Panc1 (cell line): ENCODE data around the gene SLC35E3. TPM values are rescaled to one million over a fixed set of nuclear protein-coding genes. Genes with fewer than 3 reads are reported as not detected.
A peak's percentile ranks its signal among the peaks of the same experiment; 100 is the strongest.
"Not testable (repeated sequence)": the region's sequence is repeated elsewhere in the genome, so short reads cannot be mapped to it uniquely, and the experiment has no call there.

Experiments used
- ATAC-seq: fragments of 200-7000 bp; cut with Tn5 transposase; 2 replicates; pipeline ENCODE4 v1.9.1; 2020; ENCODE audit warnings: mild to moderate bottlenecking, moderate library complexity
- BruUV-seq: library from RNA; stranded (reverse); fragments of 400-500 nt; replicated peaks from 2 replicates; lab custom pipeline; 2021; lab: Mats Ljungman, UMichigan
- CTCF ChIA-PET: fragments of 300-600 bp; sonication (Branson Sonifier 250); formaldehyde crosslinking; loops from one replicate; lab custom pipeline; 2022; ENCODE audit warnings: antibody characterized with exemption; lab: Charles Lee
- POLR2A ChIA-PET: fragments of 300-600 bp; sonication (Branson Sonifier 250); formaldehyde crosslinking; loops from one replicate; lab custom pipeline; 2022; ENCODE audit warnings: antibody characterized with exemption; lab: Charles Lee
- DNase-seq: peaks from one replicate; pipeline ENCODE4 v3.0.0-alpha.2; 2010; ENCODE audit warnings: low read depth, low spot score
- H3K27ac ChIP-seq: 2 replicates; pipeline ENCODE4 v1.5.1; 2011; ENCODE audit warnings: mild to moderate bottlenecking, low read length, inconsistent platforms
- H3K27me3 ChIP-seq: fragments of 200-500 bp; sonication (Bioruptor generic); 2 replicates; pipeline ENCODE4 v1.6.0; 2014; ENCODE audit warnings: low read length, inconsistent platforms; ENCODE audit not compliant: control insufficient read depth, insufficient read depth
- H3K36me3 ChIP-seq: fragments of 200-500 bp; sonication (Bioruptor generic); 2 replicates; pipeline ENCODE4 v1.5.1; 2014; ENCODE audit warnings: inconsistent platforms, mild to moderate bottlenecking, low read length, moderate library complexity; ENCODE audit not compliant: control insufficient read depth, insufficient read depth
- H3K4me1 ChIP-seq: 2 replicates; pipeline ENCODE4 v1.5.1; 2011; ENCODE audit warnings: inconsistent platforms, mild to moderate bottlenecking, low read length, moderate library complexity; ENCODE audit not compliant: control insufficient read depth, insufficient read depth
- H3K4me3 ChIP-seq, 2 experiments: 2 replicates each; pipeline ENCODE4 v1.5.1; 2011 to 2012; ENCODE audit warnings: low read depth in 2 of 2, low read length in 2 of 2, mild to moderate bottlenecking in 2 of 2, inconsistent platforms in 1 of 2, moderate library complexity in 1 of 2
- H3K9me3 ChIP-seq: fragments of 200-500 bp; sonication (Bioruptor generic); 2 replicates; pipeline ENCODE4 v1.5.1; 2014; ENCODE audit warnings: low read depth, mild to moderate bottlenecking, inconsistent platforms, low read length, moderate library complexity; ENCODE audit not compliant: control insufficient read depth, insufficient read depth
- POLR2AphosphoS5 ChIP-seq: IDR thresholded peaks from 2 replicates; pipeline ENCODE4 v1.6.1; 2012; ENCODE audit warnings: mild to moderate bottlenecking, low read depth, low read length, moderate library complexity
- REST ChIP-seq, 2 experiments: IDR thresholded peaks; 2 replicates each; pipeline ENCODE4 v1.6.1; 2011 to 2012; ENCODE audit warnings: low read depth in 2 of 2, control low read depth in 1 of 2, low read length in 1 of 2, mild to moderate bottlenecking in 1 of 2, moderate library complexity in 1 of 2; ENCODE audit not compliant: insufficient read depth in 1 of 2
- SIN3A ChIP-seq: IDR thresholded peaks from 2 replicates; pipeline ENCODE4 v1.6.1; 2012; ENCODE audit warnings: low read depth, mild to moderate bottlenecking, low read length, moderate library complexity, borderline replicate concordance; ENCODE audit not compliant: insufficient read depth
- TCF7L2 ChIP-seq: IDR thresholded peaks from 2 replicates; pipeline ENCODE4 v1.6.1; 2011; ENCODE audit warnings: mild to moderate bottlenecking, low read depth, low read length, inconsistent platforms
- in situ Hi-C: cut with HindIII; loops from 2 replicates; pipeline ENCODE4 v1.10.0; 2016; ENCODE audit warnings: low sequenced_read_pairs, low pct_unique_long_range_greater_than_20kb
- intact Hi-C: fragments of 100-400 bp; cut with micrococcal nuclease; formaldehyde crosslinking; loops from one replicate; pipeline ENCODE4 v1.10.0; 2022; ENCODE audit not compliant: unreplicated experiment
- total RNA-seq: library from RNA; stranded (reverse); gene quantifications from one replicate; pipeline ENCODE4 v1.2.1, GENCODE V29; 2021; ENCODE audit not compliant: unreplicated experiment
- TF ChIP-seq, protein P1 (sequence below): fragments of 450-650 bp; IDR thresholded peaks from 2 replicates; pipeline ENCODE4 v1.5.1; 2017; ENCODE audit warnings: mild to moderate bottlenecking

SLC35E3 gene
- total RNA-seq, 1 experiment from 2014 or later, result 15.9 TPM

- CTCF ChIA-PET, result no interaction called here
- BruUV-seq, result no TSS peak
- POLR2A ChIA-PET, result no interaction called here
- intact Hi-C loops, result no loop called here
- Histone ChIP-seq H3K4me1 (no peaks in the 10 kb centered on the region), H3K4me3 (no peak overlapping the region), H3K27ac (no peak overlapping the region), H3K36me3 (no peaks in the 10 kb centered on the region), H3K9me3 (no peaks in the 10 kb centered on the region), H3K27me3 (no peaks in the 10 kb centered on the region)
- ATAC-seq (no peak), DNase-seq (no peak)
- in situ Hi-C loops, result no loop called here
- TF ChIP-seq POLR2AphosphoS5 (no peak), SIN3A (no peak), TCF7L2 (no peak), REST (IDR thresholded peaks at IDR 0.05; ENCODE audit: insufficient read depth in 1 of 2, low read depth in 2 of 2, low read length in 1 of 2) (no peak)
- TF ChIP-seq, protein P1, sequence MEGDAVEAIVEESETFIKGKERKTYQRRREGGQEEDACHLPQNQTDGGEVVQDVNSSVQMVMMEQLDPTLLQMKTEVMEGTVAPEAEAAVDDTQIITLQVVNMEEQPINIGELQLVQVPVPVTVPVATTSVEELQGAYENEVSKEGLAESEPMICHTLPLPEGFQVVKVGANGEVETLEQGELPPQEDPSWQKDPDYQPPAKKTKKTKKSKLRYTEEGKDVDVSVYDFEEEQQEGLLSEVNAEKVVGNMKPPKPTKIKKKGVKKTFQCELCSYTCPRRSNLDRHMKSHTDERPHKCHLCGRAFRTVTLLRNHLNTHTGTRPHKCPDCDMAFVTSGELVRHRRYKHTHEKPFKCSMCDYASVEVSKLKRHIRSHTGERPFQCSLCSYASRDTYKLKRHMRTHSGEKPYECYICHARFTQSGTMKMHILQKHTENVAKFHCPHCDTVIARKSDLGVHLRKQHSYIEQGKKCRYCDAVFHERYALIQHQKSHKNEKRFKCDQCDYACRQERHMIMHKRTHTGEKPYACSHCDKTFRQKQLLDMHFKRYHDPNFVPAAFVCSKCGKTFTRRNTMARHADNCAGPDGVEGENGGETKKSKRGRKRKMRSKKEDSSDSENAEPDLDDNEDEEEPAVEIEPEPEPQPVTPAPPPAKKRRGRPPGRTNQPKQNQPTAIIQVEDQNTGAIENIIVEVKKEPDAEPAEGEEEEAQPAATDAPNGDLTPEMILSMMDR, result no peak
Observed at GRCh38 chr12:68800294-68800693, 54.3 kb downstream of the SLC35E3 start.

DNA sequence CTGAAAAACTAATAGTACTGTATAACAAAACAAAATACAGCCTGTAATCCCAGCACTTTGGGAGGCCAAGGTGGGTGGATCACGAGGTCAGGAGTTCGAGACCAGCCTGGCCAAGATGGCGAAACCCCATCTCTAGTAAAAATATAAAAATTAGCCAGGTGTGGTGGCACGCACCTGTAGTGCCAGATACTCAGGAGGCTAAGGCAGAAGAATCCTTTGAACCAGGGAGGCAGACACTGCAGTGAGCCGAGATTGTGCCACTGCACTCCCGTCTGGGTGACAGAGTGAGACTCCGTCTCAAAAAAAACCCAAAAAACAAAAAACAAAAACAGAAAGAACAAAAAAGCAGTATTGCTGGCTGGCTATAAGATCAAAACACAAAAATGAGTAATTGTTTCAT, 55.1 kb downstream of the SLC35E3 start:
- H3K4me3 ChIP-seq, result peak overlapping the region in 1 of 2 experiments; percentile 17; a peak in 2 of 4 replicates
- intact Hi-C loops, ATAC-seq, BruUV-seq, H3K36me3 ChIP-seq, H3K4me1 ChIP-seq, H3K27me3 ChIP-seq, in situ Hi-C loops, POLR2A ChIA-PET, H3K9me3 ChIP-seq, DNase-seq: not testable (repeated sequence)
- peak overlapping the region; percentile 11; the same call in 1 of the 2 replicates for H3K27ac ChIP-seq
- CTCF ChIA-PET, result interaction anchor here (0.7 kb wide), 1 partner anchor 333 kb away, joined by 3 read pairs; no protein-coding TSS in a partner anchor

GRCh38 chr12:68802372-68802745, 56.4 kb downstream of the SLC35E3 start:
- BruUV-seq, CTCF ChIA-PET, DNase-seq, H3K27me3 ChIP-seq, H3K36me3 ChIP-seq, H3K9me3 ChIP-seq, H3K4me3 ChIP-seq, ATAC-seq, POLR2A ChIA-PET, in situ Hi-C loops, intact Hi-C loops, H3K4me1 ChIP-seq: not testable (repeated sequence)
- peak overlapping the region; percentile 52; the same call in 1 of the 2 replicates for H3K27ac ChIP-seq

- ATAC-seq, CTCF ChIA-PET, intact Hi-C loops: not testable (repeated sequence)
Observed at GRCh38 chr12:68802911-68803651, 57.1 kb downstream of the SLC35E3 start.

More at GRCh38 chr12:68802911-68803651, 57.1 kb downstream of the SLC35E3 start:
- H3K4me1 ChIP-seq, DNase-seq, H3K27ac ChIP-seq, H3K27me3 ChIP-seq, H3K4me3 ChIP-seq, H3K9me3 ChIP-seq, in situ Hi-C loops, BruUV-seq, H3K36me3 ChIP-seq: not testable (repeated sequence)
- POLR2A ChIA-PET, result interaction anchor here (0.6 kb wide), 1 partner anchor 133 kb away, joined by 7 read pairs; no protein-coding TSS in a partner anchor
